ENCODE measurements around the gene CORO6.

The CORO6 gene

DNA sequence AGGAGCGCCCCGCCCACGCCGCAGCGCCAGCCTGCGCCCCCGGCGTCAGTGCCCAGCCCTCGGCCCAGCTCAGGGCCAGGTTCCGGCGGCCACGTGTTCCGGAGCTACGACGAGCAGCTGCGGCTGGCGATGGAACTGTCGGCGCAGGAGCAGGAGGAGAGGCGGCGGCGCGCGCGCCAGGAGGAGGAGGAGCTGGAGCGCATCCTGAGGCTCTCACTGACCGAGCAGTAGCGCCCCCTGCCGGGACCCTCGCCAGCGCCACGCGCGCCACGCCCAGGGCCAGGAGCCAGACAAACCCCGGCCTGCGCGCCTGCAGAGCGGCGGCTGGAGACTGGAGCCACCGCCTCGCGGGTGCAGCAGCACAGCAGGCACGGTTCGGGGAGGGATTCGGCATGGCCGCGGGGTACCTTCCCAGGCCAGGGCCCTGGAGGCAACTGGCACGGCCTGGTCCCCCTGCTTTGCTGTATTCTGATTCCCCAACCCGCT is 9.3 kb downstream of the CORO6 start:
- DNase-seq (ENCODE audit: low read depth in 3 of 3), result peak; percentile 87 to 96 (median 89)

- DNase-seq (ENCODE audit: low read depth in 3 of 3), result no peak
Measured at GRCh38 chr17:29612404-29613280, 10.1 kb downstream of the CORO6 start.

DNA sequence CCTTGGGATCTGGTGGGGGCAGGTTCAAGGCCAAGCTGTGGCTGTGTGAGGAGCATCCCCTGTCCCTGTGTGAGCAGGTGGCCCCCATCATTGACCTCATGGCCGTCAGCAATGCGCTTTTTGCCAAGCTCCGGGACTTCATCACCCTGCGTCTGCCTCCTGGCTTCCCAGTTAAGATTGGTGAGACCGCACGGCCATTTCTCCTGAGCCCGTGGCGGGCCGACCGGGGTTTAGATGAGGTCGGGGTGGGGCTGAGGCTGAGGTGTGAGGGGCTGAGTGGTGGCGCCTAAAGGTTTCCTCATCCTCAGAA is 10.7 kb downstream of the CORO6 start:
- no peak for DNase-seq (ENCODE audit: low read depth in 3 of 3)

- no peak for DNase-seq (ENCODE audit: low read depth in 3 of 3)
Measured at GRCh38 chr17:29611351-29612093, 11.2 kb downstream of the CORO6 start.

DNA sequence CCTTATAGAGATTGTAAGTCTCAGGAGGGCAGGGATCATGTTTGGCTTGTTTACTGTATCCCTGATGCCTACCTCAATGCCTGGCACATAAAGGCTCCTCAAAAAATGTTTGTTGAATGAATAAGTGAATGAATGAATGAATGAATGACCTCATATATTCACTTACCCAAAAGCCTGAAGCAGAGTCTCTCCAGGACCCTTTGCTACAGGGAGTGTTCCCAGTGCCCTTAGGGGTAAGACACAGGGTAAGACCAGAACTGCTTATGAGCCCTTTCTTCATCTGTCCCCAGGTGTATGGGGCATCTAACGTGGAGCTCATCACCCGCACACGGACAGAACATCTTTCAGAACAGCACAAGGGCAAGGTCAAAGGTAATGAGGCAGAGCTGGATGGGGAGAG is 12.3 kb downstream of the CORO6 start:
- DNase-seq (ENCODE audit: low read depth in 3 of 3), result no peak

DNA sequence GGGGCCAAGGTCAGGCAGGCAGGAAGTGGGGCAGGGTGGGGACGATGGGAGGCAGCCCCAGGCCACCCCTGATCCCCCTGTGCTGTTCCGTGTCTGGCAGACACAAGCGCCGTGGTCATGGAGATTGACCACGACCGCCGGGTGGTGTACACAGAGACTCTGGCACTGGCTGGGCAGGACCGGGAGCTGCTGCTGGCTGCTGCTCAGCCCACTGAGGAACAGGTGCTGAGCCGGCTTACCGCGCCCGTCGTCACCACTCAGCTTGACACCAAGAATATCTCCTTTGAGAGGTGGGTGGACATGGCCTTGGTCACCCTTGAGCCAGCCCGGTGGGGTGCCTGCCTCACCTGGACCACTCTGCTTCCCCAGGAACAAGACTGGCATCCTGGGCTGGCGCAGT is 13.7 kb downstream of the CORO6 start:
- DNase-seq (ENCODE audit: low read depth in 3 of 3), result no peak

DNA sequence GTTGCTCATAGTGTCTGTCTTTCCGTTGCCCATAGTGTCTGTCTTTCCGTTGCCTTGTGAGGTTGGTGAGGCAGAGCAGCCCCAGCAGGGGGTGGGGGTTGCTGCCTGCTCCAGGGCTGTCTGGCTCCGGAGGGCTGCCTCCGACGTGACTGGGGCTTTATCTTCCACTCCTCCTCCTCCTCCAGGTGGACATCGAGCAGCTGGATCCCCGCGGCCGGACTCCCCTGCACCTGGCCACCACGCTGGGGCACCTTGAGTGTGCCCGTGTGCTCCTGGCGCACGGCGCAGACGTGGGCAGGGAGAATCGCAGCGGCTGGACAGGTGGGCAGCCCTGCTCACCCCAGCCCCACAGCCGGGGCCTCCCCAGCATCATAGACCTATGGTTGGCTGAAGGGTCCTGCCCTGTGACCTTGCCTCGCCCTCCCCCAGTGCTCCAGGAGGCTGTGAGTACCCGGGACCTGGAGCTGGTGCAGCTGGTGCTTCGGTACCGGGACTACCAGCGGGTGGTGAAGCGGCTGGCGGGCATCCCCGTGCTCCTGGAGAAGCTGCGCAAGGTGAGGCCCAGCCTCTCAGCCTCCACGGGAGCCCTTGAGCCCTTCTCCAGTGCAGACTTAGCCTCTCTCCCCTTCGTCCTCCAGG is 15.0 kb downstream of the CORO6 start:
- DNase-seq (ENCODE audit: low read depth in 3 of 3), result no peak

DNA sequence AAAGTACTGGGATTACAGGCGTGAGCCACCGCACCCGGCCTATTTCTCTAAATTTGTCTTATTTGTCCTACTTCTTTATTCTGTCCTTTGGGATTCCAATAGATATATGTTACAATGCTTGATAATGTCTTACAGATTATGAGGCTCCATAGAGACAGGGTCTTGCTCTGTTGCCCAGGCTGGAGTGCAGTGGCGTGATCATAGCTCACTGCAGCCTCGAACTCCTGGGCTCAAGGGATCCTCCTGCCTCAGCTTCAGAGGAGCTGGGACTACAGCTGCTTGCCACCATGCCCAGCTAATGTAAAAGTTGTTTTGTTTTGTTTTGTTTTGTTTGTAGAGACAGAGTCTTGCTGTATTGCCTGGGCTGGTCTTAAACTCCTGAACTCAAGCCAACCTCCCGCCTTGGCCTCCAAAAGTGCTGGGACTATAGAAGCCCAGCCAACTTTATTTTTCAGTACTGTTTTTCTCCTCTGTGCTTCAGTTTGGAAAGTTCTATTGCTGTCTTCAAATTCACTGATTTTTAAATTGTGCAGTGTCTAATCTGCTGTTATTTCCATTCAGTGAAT is 19.5 kb downstream of the CORO6 start:
- no peak for DNase-seq (ENCODE audit: low read depth in 3 of 3)

- DNase-seq (ENCODE audit: low read depth in 3 of 3), result no peak
Measured at GRCh38 chr17:29597361-29598172, 25.1 kb downstream of the CORO6 start.

- no peak for DNase-seq (ENCODE audit: low read depth in 3 of 3)
Measured at GRCh38 chr17:29596811-29597210, 25.9 kb downstream of the CORO6 start.

GRCh38 chr17:29595943-29596774 is 26.6 kb downstream of the CORO6 start:
- no peak for DNase-seq (ENCODE audit: low read depth in 3 of 3)

- no peak for DNase-seq (ENCODE audit: low read depth in 3 of 3)
Measured at GRCh38 chr17:29595107-29595942, 27.4 kb downstream of the CORO6 start.

DNA sequence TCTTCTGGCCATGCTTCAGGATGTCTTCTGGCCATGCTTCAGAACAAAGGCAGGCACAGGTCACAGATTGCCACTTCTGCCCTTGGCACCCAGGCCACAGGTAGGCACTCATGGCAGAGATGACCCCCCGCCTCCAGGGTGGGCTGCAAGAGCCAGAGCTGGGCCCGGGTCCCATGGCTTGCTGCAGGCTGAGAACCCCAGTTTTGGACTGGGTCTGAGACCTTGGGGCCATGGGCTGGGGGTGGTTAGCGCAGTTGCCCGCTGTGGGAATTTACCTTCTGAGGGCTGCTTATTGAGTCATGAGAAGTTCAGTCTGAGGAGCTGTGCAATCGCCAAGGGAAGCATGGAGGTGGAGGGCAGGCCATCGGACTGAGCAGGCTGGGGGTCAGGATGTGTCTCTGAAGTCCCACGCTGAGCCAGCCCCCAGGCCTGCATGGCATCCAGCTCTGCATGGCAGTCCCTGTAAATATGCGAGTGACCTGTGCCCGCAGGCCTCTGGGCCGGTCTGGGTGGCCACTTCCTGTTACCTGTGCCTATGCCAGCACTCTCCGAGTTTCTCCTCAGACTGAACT is 28.1 kb downstream of the CORO6 start:
- DNase-seq (ENCODE audit: low read depth in 3 of 3), result no peak

DNA sequence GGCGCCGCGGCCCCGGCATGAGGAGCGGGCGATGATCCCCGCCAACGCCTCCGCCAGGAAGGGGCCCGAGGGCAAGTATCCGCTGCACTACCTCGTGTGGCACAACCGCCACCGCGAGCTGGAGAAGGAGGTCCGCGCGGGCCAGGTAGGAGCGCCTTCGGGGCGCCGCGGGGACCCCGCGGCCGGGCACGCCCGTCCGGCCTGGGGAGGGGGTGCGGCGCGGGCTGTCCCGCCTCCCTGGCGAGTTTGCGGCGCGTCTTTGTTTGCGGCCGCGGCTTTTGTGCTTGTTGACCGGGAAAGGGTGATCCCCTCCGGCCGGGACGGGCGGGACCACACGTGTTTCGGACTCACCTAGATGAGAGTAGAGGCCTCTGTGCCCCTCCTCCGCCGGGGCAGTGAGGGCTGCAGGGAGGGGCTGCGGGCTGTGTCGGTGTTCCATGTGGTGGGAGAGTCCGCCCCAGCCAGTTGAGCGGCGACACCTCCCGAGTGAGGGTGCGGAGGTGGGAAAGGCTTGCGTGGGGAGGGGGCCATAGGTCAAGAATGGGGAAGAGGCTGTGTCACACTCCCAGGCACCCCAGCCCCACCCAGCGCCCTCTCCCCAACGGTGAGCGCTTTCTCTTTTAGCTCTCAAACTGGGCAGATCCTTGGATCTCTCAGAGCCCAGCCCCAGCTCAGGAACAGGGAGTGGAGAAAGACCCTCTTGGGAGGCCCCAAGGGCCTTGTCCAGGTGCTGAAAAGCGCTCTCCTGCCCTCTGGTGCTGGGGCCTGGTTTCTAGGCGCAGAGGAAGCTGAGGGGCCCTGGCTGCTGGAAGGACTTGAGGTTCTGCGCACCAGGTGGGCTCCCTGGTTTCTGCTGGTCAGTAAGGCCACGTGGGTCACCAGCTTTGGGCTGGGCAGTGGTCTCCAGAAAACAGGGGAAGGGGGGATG is 28.9 kb downstream of the CORO6 start:
- DNase-seq (ENCODE audit: low read depth in 3 of 3), result no peak

DNA sequence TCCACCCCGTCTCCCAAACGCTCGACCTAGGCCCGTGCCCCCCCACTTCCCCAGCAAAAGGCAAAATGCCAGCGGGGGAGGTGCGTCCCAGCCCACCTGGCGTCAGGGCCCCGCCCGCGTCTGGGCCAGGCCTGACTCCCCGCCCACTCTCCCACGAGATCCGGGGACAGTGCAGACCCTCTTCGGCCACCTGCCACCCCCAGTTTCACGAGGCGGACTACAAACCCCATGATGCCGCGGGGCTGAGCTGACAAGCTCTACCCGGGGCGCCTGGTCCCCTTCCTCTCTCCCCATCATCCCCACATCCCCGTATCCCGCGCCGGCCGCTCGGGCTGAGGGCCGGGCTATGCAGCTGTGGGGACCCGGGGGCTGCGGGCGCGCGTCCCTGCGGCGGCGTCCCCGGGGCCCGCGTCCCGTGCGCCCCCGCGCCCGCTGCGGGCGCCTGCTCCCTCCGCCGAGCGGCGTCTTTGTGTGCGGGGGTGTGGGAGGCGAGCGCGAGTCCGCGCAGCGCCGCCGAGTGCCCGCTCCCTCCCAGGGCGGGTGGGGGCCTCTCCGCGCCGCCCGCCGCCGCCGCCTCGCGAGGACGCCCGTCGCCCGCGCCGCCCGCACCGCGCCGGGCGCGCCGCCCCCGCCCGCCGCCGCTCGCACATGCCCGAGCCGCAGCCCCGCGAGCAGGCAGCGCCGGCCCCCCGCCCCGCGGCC is 29.7 kb downstream of the CORO6 start, which contains the start of gene ANKRD13B:
TSS of gene ANKRD13B (plus strand) at position 283 of the 702 bp plus-strand sequence. CDS start 490 bp downstream, outside the sequence.
- no peak for DNase-seq (ENCODE audit: low read depth in 3 of 3)

GRCh38 chr17:29591737-29592608 is 30.7 kb downstream of the CORO6 start:
- peak; percentile 68 to 84 (median 69) for DNase-seq (ENCODE audit: low read depth in 3 of 3)

All from stimulated activated CD4-positive, alpha-beta T cell treated with anti-CD3 and anti-CD28 coated beads, TNF-alpha, amount 100 ng/mL, for 24 hours (primary cell).